ENCODE data around the gene KCNS1. TPM values are rescaled to one million over a fixed set of nuclear protein-coding genes. Genes with fewer than 3 reads are reported as not detected.
"Not testable (repeated sequence)": the region's sequence is repeated elsewhere in the genome, so short reads cannot be mapped to it uniquely, and the experiment has no call there.

Gene KCNS1
- total and polyA plus RNA-seq, 2 donors (not counting 1 experiment from before 2014, with no cell fraction given): 0.33 to 0.50 TPM

DNA sequence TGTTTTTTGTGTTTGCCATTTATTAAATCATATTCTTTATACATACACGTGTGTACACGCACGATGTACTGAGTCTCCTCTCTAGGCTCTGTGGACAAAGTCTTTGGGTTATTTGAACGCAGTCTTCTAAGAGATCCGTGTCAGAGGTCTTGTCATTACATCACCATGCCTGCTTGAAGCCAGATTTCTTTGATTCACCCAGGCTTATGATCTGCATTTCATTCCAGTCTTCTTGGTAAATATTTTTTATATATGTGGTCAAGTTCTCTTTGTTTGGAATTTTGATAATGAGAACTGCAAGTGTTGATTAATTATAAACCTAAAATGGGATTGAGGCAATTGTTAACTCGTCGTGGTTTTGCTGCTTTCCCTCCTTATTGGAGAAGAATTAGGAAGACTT, 34.6 kb downstream of the KCNS1 start:
- Histone ChIP-seq H4K20me1 (ENCODE audit: control insufficient read depth, extremely low read depth, insufficient read depth, low read length) (no peaks in the 10 kb centered on the region), H3K4me1 (ENCODE audit: control insufficient read depth, extremely low read depth, insufficient read depth, low read length) (peaks cover 4% of the 10 kb centered on the region), H2AFZ (ENCODE audit: low read length) (no peak overlapping the region), H3K9ac (ENCODE audit: insufficient read depth, low read length) (no peak overlapping the region), H3K4me3 (replicated peaks in 1 of 4; ENCODE audit: control extremely low read depth in 1 of 4, insufficient read depth in 1 of 4, low read depth in 3 of 4, low read length in 4 of 4) (no peak overlapping the region), H3K27me3 (ENCODE audit: control insufficient read depth, insufficient read depth, low read length) (no peaks in the 10 kb centered on the region), H3K27ac (ENCODE audit: insufficient read depth, low read length) (no peak overlapping the region), H3K36me3 (ENCODE audit: control insufficient read depth, insufficient read depth, low read length) (no peaks in the 10 kb centered on the region), H3K4me2 (ENCODE audit: extremely low read depth, insufficient read depth, low read length) (no peak overlapping the region), H3K79me2 (ENCODE audit: control insufficient read depth, insufficient read depth, low read length) (peaks cover 5% of the 10 kb centered on the region), H3K9me3 (ENCODE audit: control insufficient read depth, insufficient read depth, low read depth, low read length) (no peaks in the 10 kb centered on the region)
- peak; percentile 68 to 71 for DNase-seq (ENCODE audit: low read depth in 2 of 2)
- no peak for TF ChIP-seq EZH2 (IDR thresholded peaks at IDR 0.05; ENCODE audit: low read length, missing control alignments)
- TF ChIP-seq, protein P1, sequence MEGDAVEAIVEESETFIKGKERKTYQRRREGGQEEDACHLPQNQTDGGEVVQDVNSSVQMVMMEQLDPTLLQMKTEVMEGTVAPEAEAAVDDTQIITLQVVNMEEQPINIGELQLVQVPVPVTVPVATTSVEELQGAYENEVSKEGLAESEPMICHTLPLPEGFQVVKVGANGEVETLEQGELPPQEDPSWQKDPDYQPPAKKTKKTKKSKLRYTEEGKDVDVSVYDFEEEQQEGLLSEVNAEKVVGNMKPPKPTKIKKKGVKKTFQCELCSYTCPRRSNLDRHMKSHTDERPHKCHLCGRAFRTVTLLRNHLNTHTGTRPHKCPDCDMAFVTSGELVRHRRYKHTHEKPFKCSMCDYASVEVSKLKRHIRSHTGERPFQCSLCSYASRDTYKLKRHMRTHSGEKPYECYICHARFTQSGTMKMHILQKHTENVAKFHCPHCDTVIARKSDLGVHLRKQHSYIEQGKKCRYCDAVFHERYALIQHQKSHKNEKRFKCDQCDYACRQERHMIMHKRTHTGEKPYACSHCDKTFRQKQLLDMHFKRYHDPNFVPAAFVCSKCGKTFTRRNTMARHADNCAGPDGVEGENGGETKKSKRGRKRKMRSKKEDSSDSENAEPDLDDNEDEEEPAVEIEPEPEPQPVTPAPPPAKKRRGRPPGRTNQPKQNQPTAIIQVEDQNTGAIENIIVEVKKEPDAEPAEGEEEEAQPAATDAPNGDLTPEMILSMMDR (conservative IDR thresholded peaks at IDR 0.05 in 1 of 2, IDR thresholded peaks at IDR 0.05 in 1 of 2; ENCODE audit: low read depth in 1 of 2, low read length in 2 of 2): no peak

DNA sequence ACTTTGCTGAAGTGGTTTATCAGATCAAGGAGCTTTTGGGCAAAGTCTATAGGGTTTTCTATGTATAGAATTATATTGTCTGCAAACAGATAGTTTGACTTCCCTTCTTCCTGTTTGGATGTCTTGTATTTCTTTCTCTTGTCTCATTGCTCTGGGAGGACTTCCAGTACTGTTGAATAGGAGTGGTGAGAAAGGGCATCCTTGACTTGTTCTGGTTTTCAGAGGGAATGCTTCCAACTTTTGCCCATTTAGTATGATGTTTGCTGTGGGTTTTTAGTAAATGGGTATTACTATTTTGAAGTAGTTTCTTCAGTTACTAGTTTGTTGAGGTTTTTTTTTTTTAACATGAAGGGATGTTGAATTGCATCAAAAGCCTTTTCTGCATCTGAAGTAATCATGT, 36.1 kb downstream of the KCNS1 start:
- TF ChIP-seq EZH2 (IDR thresholded peaks at IDR 0.05; ENCODE audit: low read length, missing control alignments): no peak
- TF ChIP-seq, protein P1 (conservative IDR thresholded peaks at IDR 0.05 in 1 of 2, IDR thresholded peaks at IDR 0.05 in 1 of 2; ENCODE audit: low read depth in 1 of 2, low read length in 2 of 2): no peak
- no peak overlapping the region for H2AFZ ChIP-seq (ENCODE audit: low read length)
- H3K27me3 ChIP-seq (ENCODE audit: control insufficient read depth, insufficient read depth, low read length): no peaks in the 10 kb centered on the region
- peaks cover 5% of the 10 kb centered on the region for H3K79me2 ChIP-seq (ENCODE audit: control insufficient read depth, insufficient read depth, low read length)
- no peak overlapping the region for H3K4me2 ChIP-seq (ENCODE audit: extremely low read depth, insufficient read depth, low read length)
- no peak overlapping the region for H3K4me3 ChIP-seq (replicated peaks in 1 of 4; ENCODE audit: control extremely low read depth in 1 of 4, insufficient read depth in 1 of 4, low read depth in 3 of 4, low read length in 4 of 4)
- no peak overlapping the region for H3K27ac ChIP-seq (ENCODE audit: insufficient read depth, low read length)
- H3K4me1 ChIP-seq (ENCODE audit: control insufficient read depth, extremely low read depth, insufficient read depth, low read length): peaks cover 8% of the 10 kb centered on the region
- no peak overlapping the region for H3K9ac ChIP-seq (ENCODE audit: insufficient read depth, low read length)
- no peaks in the 10 kb centered on the region for H3K9me3 ChIP-seq (ENCODE audit: control insufficient read depth, insufficient read depth, low read depth, low read length)
- no peak for DNase-seq (ENCODE audit: low read depth in 2 of 2)
- H3K36me3 ChIP-seq (ENCODE audit: control insufficient read depth, insufficient read depth, low read length): no peaks in the 10 kb centered on the region
- no peaks in the 10 kb centered on the region for H4K20me1 ChIP-seq (ENCODE audit: control insufficient read depth, extremely low read depth, insufficient read depth, low read length)

DNA sequence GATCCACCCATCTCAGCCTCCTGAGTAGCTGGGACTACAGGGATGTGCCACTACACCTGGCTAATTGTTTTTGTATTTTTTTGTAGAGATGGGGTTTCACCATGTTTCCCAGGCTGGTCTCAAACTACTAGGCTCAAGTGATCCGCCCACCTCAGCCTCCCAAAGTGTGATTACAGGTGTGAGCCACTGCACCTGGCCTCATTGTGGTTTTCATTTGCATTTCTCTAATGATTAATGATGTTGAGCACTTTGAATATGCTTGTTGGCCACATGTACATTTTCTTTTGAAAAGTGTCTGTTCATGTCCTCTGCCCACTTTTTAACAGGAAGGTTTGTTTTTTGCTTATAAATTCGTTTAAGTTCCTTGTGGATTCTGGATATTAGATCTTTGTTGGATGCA, 37.8 kb downstream of the KCNS1 start:
- DNase-seq (ENCODE audit: low read depth in 2 of 2); H3K4me1 ChIP-seq (ENCODE audit: control insufficient read depth, extremely low read depth, insufficient read depth, low read length); H3K36me3 ChIP-seq (ENCODE audit: control insufficient read depth, insufficient read depth, low read length); H4K20me1 ChIP-seq (ENCODE audit: control insufficient read depth, extremely low read depth, insufficient read depth, low read length); H3K79me2 ChIP-seq (ENCODE audit: control insufficient read depth, insufficient read depth, low read length); H3K9me3 ChIP-seq (ENCODE audit: control insufficient read depth, insufficient read depth, low read depth, low read length); H3K9ac ChIP-seq (ENCODE audit: insufficient read depth, low read length); H3K4me3 ChIP-seq (replicated peaks in 1 of 4; ENCODE audit: control extremely low read depth in 1 of 4, insufficient read depth in 1 of 4, low read depth in 3 of 4, low read length in 4 of 4); H3K4me2 ChIP-seq (ENCODE audit: extremely low read depth, insufficient read depth, low read length); H3K27me3 ChIP-seq (ENCODE audit: control insufficient read depth, insufficient read depth, low read length); H2AFZ ChIP-seq (ENCODE audit: low read length); H3K27ac ChIP-seq (ENCODE audit: insufficient read depth, low read length): not testable (repeated sequence)

Measured in fibroblast of lung (primary cell).